K562 (cell line): ENCODE data around the gene P2RY11. TPM values are rescaled to one million over a fixed set of nuclear protein-coding genes. Genes with fewer than 3 reads are reported as not detected.

ENCODE experiments used
- ATAC-seq: fragments of 200-7000 bp; cut with Tn5 transposase; 3 replicates; pipeline ENCODE4 v1.9.1; 2020; ENCODE audit warnings: moderate library complexity
- BruUV-seq: library from RNA; stranded (reverse); fragments of 400-500 nt; replicated peaks from 2 replicates; lab custom pipeline; 2021; lab: Mats Ljungman, UMichigan
- CTCF ChIA-PET: fragments of 300-600 bp; formaldehyde crosslinking; extraction: SDS; loops from one replicate; lab custom pipeline; 2021; ENCODE audit warnings: low intra/inter-chr PET ratio; lab: Yijun Ruan, JAX
- POLR2A ChIA-PET: fragments of 300-600, 350-650 bp; sonication (Branson Sonifier 250); formaldehyde crosslinking; extraction: SDS; loops from one replicate; lab custom pipeline; 2021; ENCODE audit warnings: antibody characterized with exemption, inconsistent platforms; lab: Yijun Ruan, JAX
- DNase-seq, 4 experiments: peaks; one replicate each; pipeline versions ENCODE4 v3.0.0 to v3.0.0-alpha.2; 2011 to 2018; ENCODE audit warnings: low spot score in 3 of 4, mixed read lengths in 3 of 4; ENCODE audit errors: extremely low read depth in 1 of 4
- FAIRE-seq: peaks from 2 replicates; lab custom pipeline; 2011; peaks lifted over from hg19 to GRCh38; lab: Jason Lieb, UNC
- H2AFZ ChIP-seq: 2 replicates; pipeline ENCODE4 v1.6.0; 2011; ENCODE audit warnings: low read depth, low read length, control low read depth, inconsistent platforms
- H3K27ac ChIP-seq: fragments of 200-600 bp; 3 replicates; pipeline ENCODE4 v1.8.0; 2011; ENCODE audit warnings: low read depth, mild to moderate bottlenecking, control low read depth, inconsistent platforms, low read length, moderate library complexity, mixed read lengths; ENCODE audit errors: extremely low read depth
- H3K27me3 ChIP-seq, 2 experiments: fragments of 300-600 bp in 1 of 2; 2 replicates in 1 of 2; 3 replicates in 1 of 2; pipeline versions ENCODE4 v1.6.0 to v1.8.0; 2011; ENCODE audit warnings: inconsistent platforms in 2 of 2, low read length in 2 of 2, mild to moderate bottlenecking in 1 of 2, mixed read lengths in 1 of 2, moderate library complexity in 1 of 2; ENCODE audit not compliant: control insufficient read depth in 2 of 2, insufficient read depth in 2 of 2
- H3K36me3 ChIP-seq: fragments of 300-600 bp; 3 replicates; pipeline ENCODE4 v1.8.0; 2011; ENCODE audit warnings: mild to moderate bottlenecking, low read length, inconsistent platforms; ENCODE audit not compliant: control insufficient read depth, insufficient read depth
- H3K4me1 ChIP-seq, 2 experiments: fragments of 200-600 bp in 1 of 2; replicated peaks in 1 of 2; 2 replicates in 1 of 2; 3 replicates in 1 of 2; pipeline versions ENCODE4 v1.5.1 to v1.8.0; 2011; ENCODE audit warnings: inconsistent platforms in 2 of 2, low read length in 2 of 2, mild to moderate bottlenecking in 1 of 2, mixed read lengths in 1 of 2, moderate library complexity in 1 of 2; ENCODE audit not compliant: control insufficient read depth in 2 of 2, insufficient read depth in 2 of 2
- H3K4me2 ChIP-seq: 2 replicates; pipeline ENCODE4 v1.6.1; 2011; ENCODE audit warnings: low read length, control low read depth, inconsistent platforms, mixed read lengths; ENCODE audit not compliant: insufficient read depth
- H3K4me3 ChIP-seq: fragments of 200-600 bp; sonication (generic), shearing (Covaris generic); 2 replicates; pipeline ENCODE4 v1.5.1; 2016; ENCODE audit warnings: control low read depth, inconsistent platforms
- H3K79me2 ChIP-seq: fragments of 200-600 bp; 3 replicates; pipeline ENCODE4 v1.8.0; 2011; ENCODE audit warnings: low read length, inconsistent platforms; ENCODE audit not compliant: control insufficient read depth, insufficient read depth
- H3K9ac ChIP-seq, 2 experiments: 2 replicates each; pipeline versions ENCODE4 v1.6.0 to v1.6.1; 2011; ENCODE audit warnings: low read depth in 2 of 2, low read length in 2 of 2, control low read depth in 1 of 2, inconsistent platforms in 1 of 2, mild to moderate bottlenecking in 1 of 2, mixed read lengths in 1 of 2; ENCODE audit not compliant: insufficient read depth in 1 of 2
- H3K9me1 ChIP-seq: one replicate; pipeline ENCODE4 v1.6.0; 2011; ENCODE audit warnings: inconsistent platforms, mild to moderate bottlenecking, low read length, moderate library complexity; ENCODE audit not compliant: control insufficient read depth, insufficient read depth
- H3K9me3 ChIP-seq: replicated peaks from 2 replicates; pipeline ENCODE4 v1.5.1; 2011; ENCODE audit warnings: low read depth, low read length, inconsistent platforms; ENCODE audit not compliant: control insufficient read depth, insufficient read depth
- H4K20me1 ChIP-seq: replicated peaks from 2 replicates; pipeline ENCODE4 v1.6.1; 2011; ENCODE audit warnings: low read length, inconsistent platforms, mixed read lengths; ENCODE audit not compliant: control insufficient read depth, insufficient read depth
- FOXP4 ChIP-seq: sonication (generic); formaldehyde crosslinking; IDR thresholded peaks from 2 replicates; pipeline ENCODE4 v1.8.0; 2022; ENCODE audit warnings: mild to moderate bottlenecking, missing genetic modification reagents, borderline replicate concordance
- GTF2E2 ChIP-seq: fragments of 200-800 bp; sonication (Bioruptor generic); IDR thresholded peaks from 2 replicates; pipeline ENCODE4 v1.6.1; 2016; ENCODE audit warnings: missing genetic modification characterization, missing compliant biosample characterization
- MEIS2 ChIP-seq: fragments of 450-650 bp; IDR thresholded peaks from 2 replicates; pipeline ENCODE4 v1.6.1; 2014; ENCODE audit warnings: mild to moderate bottlenecking; ENCODE audit not compliant: partially characterized antibody
- MITF ChIP-seq: IDR thresholded peaks from 2 replicates; pipeline ENCODE4 v1.6.1; 2014; ENCODE audit warnings: antibody characterized with exemption
- PKNOX1 ChIP-seq: fragments of 450-650 bp; IDR thresholded peaks from 2 replicates; pipeline ENCODE4 v1.6.1; 2016
- RBFOX2 ChIP-seq: fragments of 200-400 bp; formaldehyde crosslinking; IDR thresholded peaks from 2 replicates; pipeline ENCODE4 v1.6.1; 2017; ENCODE audit warnings: low read depth, mild to moderate bottlenecking, low read length, moderate library complexity
- STAG1 ChIP-seq: sonication (generic); formaldehyde crosslinking; IDR thresholded peaks from 2 replicates; pipeline ENCODE4 v1.5.0; 2020; ENCODE audit warnings: missing genetic modification reagents, borderline replicate concordance
- STAT6 ChIP-seq: sonication (generic); formaldehyde crosslinking; IDR thresholded peaks from 2 replicates; pipeline ENCODE4 v1.8.1; 2023; ENCODE audit warnings: mild to moderate bottlenecking, missing genetic modification reagents
- ZFP1 ChIP-seq: fragments of 450-650 bp; formaldehyde crosslinking; IDR thresholded peaks from 2 replicates; pipeline ENCODE4 v1.4.0; 2020; ENCODE audit warnings: mild to moderate bottlenecking, mixed read lengths
- ZNF740 ChIP-seq, 3 experiments: fragments of 200-800 bp in 1 of 3; sonication (Bioruptor generic) in 1 of 3; sonication (generic) in 1 of 3; formaldehyde crosslinking in 1 of 3; IDR thresholded peaks; 2 replicates each; pipeline versions ENCODE4 v1.6.1 to v1.8.0; 2016 to 2022; ENCODE audit warnings: mild to moderate bottlenecking in 2 of 3, missing compliant biosample characterization in 2 of 3, missing genetic modification characterization in 2 of 3, missing genetic modification reagents in 1 of 3
- WGBS: fragments of 100-300 bp; shearing (Covaris generic); methylation state at CpG from one replicate; pipeline ENCODE4 v1.1.6; 2016; ENCODE audit warnings: low coverage, mixed read lengths; ENCODE audit not compliant: insufficient coverage; ENCODE audit errors: missing lambda C conversion rate; 5-methylcytosine and 5-hydroxymethylcytosine counted together
- in situ Hi-C: fragments of 300-500 bp; cut with MboI; formaldehyde crosslinking; loops from 4 replicates; pipeline ENCODE4 v1.15.0; 2018; ENCODE audit warnings: inconsistent platforms, mixed read lengths
- intact Hi-C: fragments of 100-400 bp; cut with micrococcal nuclease; formaldehyde crosslinking; loops from 2 replicates; pipeline ENCODE4 v1.14.2; 2022
- polyA plus RNA-seq, 8 experiments: library from polyadenylated mRNA; depleted of rRNA in 4 of 8; stranded (reverse) in 5 of 8; unstranded in 3 of 8; fragments of >200 nt; fragmentation: Nextera tagmentation in 2 of 8; fragmentation: Illumina TruSeq in 1 of 8; extraction: Ambion mirVana in 2 of 8; extraction: Trizol in 1 of 8; gene quantifications; 2 replicates each; pipeline versions ENCODE4 v1.2.1 to v1.2.3, GENCODE V29; 2011 to 2014; ENCODE audit warnings: inconsistent platforms in 1 of 8, missing spikeins in 1 of 8
- total RNA-seq, 7 experiments: library from RNA; depleted of rRNA in 6 of 7; stranded (reverse); fragments of >200 nt in 6 of 7; fragmentation: Illumina TruSeq in 2 of 7; extraction: Trizol in 2 of 7; gene quantifications; 2 replicates each; pipeline versions ENCODE4 v1.2.1 to v1.2.3, GENCODE V29; 2011 to 2021; ENCODE audit warnings: low replicate concordance in 1 of 7

Gene P2RY11
- total and polyA plus RNA-seq, 9 of the 15 experiments (the other 6 are each of a cell fraction or from before 2014, with no cell fraction given) = 0.03 to 10.1 (median 1.5) TPM

- no peak for TF ChIP-seq MITF
These were observed 15.4 kb upstream of the P2RY11 start (continued) for GRCh38 chr19:10095948-10096614.

- peak overlapping the region; percentile 76 to 96 for H3K9ac ChIP-seq
- peak overlapping the region; percentile 96 for H2AFZ ChIP-seq
- H3K27ac ChIP-seq = peak overlapping the region; percentile 79
- no peaks in the 10 kb centered on the region for H3K9me1 ChIP-seq
- in situ Hi-C loops (no loop called here), intact Hi-C loops (no loop called here)
- FAIRE-seq (no peak), ATAC-seq (peak; percentile 3; the same call in 1 of the 3 replicates), DNase-seq (peak in 1 of 4 experiments; percentile 44)
- no peaks in the 10 kb centered on the region for H3K27me3 ChIP-seq
- H3K4me2 ChIP-seq = peak overlapping the region; percentile 80
- POLR2A ChIA-PET = interaction anchor here (0.6 to 2.8 kb wide), 11 partner anchors 10 to 299 kb away, joined by 3 to 19 read pairs (median 5); partner anchors contain the start of genes P2RY11 and PPAN
- no peaks in the 10 kb centered on the region for H3K36me3 ChIP-seq
- TSS peak; percentile 86 for BruUV-seq
- peaks cover 24 to 39% of the 10 kb centered on the region in 2 experiments for H3K4me1 ChIP-seq
- H3K4me3 ChIP-seq = peak overlapping the region; percentile 38
- CTCF ChIA-PET = no interaction called here
- no peaks in the 10 kb centered on the region for H3K79me2 ChIP-seq
- no peaks in the 10 kb centered on the region for H3K9me3 ChIP-seq
- H4K20me1 ChIP-seq = no peaks in the 10 kb centered on the region
- WGBS = 10% methylated on average over 15 of the region's 26 CpGs
- TF ChIP-seq STAG1 (0 out of 2 replicates have a peak, but pooled peaks have one; percentile 2), RBFOX2 (peak; percentile 66), ZFP1 (CRISPR knock-in tag) (no peak), STAT6 (CRISPR knock-in tag) (0 out of 2 replicates have a peak, but pooled peaks have one; percentile 21), FOXP4 (CRISPR knock-in tag) (no peak), GTF2E2 (tag) (no peak), PKNOX1 (no peak), ZNF740 (CRISPR knock-in tag; IDR thresholded peaks at IDR 0.05) (peak; percentile 28; the same call in 1 of the 2 replicates), ZNF740 (tag; IDR thresholded peaks at IDR 0.05) (no peak), MEIS2 (no peak)
These were observed 14.9 kb upstream of the P2RY11 start for GRCh38 chr19:10096615-10096963.
